Left ventricle myocardium inferior (tissue), 1 donor: ENCODE data around the gene WASL. TPM values are rescaled to one million over a fixed set of nuclear protein-coding genes. Genes with fewer than 3 reads are reported as not detected.
"Not testable (repeated sequence)": the region's sequence is repeated elsewhere in the genome, so short reads cannot be mapped to it uniquely, and the experiment has no call there.

Source experiments
- DNase-seq: peaks from one replicate; pipeline ENCODE4 v3.0.0-alpha.2; 2020
- H3K27ac ChIP-seq: fragments of 200-600 bp; replicated peaks from 2 replicates; pipeline ENCODE4 v1.8.0; 2021
- H3K27me3 ChIP-seq: fragments of 200-600 bp; 2 replicates; pipeline ENCODE4 v1.8.0; 2021; ENCODE audit warnings: low read depth
- H3K36me3 ChIP-seq: fragments of 200-600 bp; 2 replicates; pipeline ENCODE4 v1.8.0; 2021
- H3K4me1 ChIP-seq: fragments of 200-600 bp; 2 replicates; pipeline ENCODE4 v1.8.0; 2021
- H3K4me3 ChIP-seq: fragments of 200-600 bp; 2 replicates; pipeline ENCODE4 v1.8.0; 2021; ENCODE audit warnings: mild to moderate bottlenecking, moderate library complexity
- H3K9me3 ChIP-seq: fragments of 200-600 bp; replicated peaks from 2 replicates; pipeline ENCODE4 v1.8.0; 2021
- CTCF ChIP-seq: fragments of 200-600 bp; IDR thresholded peaks from 2 replicates; pipeline ENCODE4 v1.8.0; 2021; ENCODE audit warnings: antibody characterized with exemption, mild to moderate bottlenecking, borderline replicate concordance
- intact Hi-C: fragments of 100-400 bp; cut with micrococcal nuclease; formaldehyde crosslinking; loops from one replicate; pipeline ENCODE4 v1.11.0; 2022
- total RNA-seq: library from RNA; stranded (reverse); fragmentation: NEBNext Ultra II Directional; extraction: Animal tissue kit (Norgen Biotek cat#: 25700); gene quantifications from one replicate; pipeline ENCODE4 v1.2.1, GENCODE V29; 2021
- donor health status: DM: no; HTN: yes; CAD: no; lungs with severe emphysema.

WASL gene
- total RNA-seq, 1 donor from 2014 or later = 27.5 TPM

- no peak for DNase-seq
- Histone ChIP-seq H3K9me3 (no peaks in the 10 kb centered on the region), H3K27me3 (no peaks in the 10 kb centered on the region), H3K4me1 (peaks cover 69% of the 10 kb centered on the region), H3K36me3 (no peaks in the 10 kb centered on the region), H3K4me3 (no peak overlapping the region), H3K27ac (peak overlapping the region; percentile 44)
- no peak for TF ChIP-seq CTCF
- intact Hi-C loops = no loop called here
Measured at GRCh38 chr7:123639631-123640030, 109.2 kb downstream of the WASL start.

- H3K27me3 ChIP-seq = no peaks in the 10 kb centered on the region
- no peak overlapping the region for H3K4me3 ChIP-seq
- no peaks in the 10 kb centered on the region for H3K9me3 ChIP-seq
- peaks cover 66% of the 10 kb centered on the region for H3K4me1 ChIP-seq
- TF ChIP-seq CTCF = no peak
- no peak for DNase-seq
- H3K27ac ChIP-seq = peak overlapping the region; percentile 56
- intact Hi-C loops = no loop called here
- no peaks in the 10 kb centered on the region for H3K36me3 ChIP-seq
Measured at GRCh38 chr7:123637878-123638277, 110.9 kb downstream of the WASL start.

- Histone ChIP-seq H3K27me3 (no peaks in the 10 kb centered on the region), H3K9me3 (no peaks in the 10 kb centered on the region), H3K36me3 (no peaks in the 10 kb centered on the region), H3K27ac (peak overlapping the region; percentile 56), H3K4me3 (peak overlapping the region; percentile 33), H3K4me1 (peaks cover 61% of the 10 kb centered on the region)
- intact Hi-C loops = no loop called here
- peak; percentile 28 for TF ChIP-seq CTCF
- DNase-seq = no peak
Measured at GRCh38 chr7:123637203-123637602, 111.6 kb downstream of the WASL start.

- H3K4me1 ChIP-seq = peaks cover 57% of the 10 kb centered on the region
- peak overlapping the region; percentile 58 for H3K27ac ChIP-seq
- DNase-seq = no peak
- no peaks in the 10 kb centered on the region for H3K36me3 ChIP-seq
- no peaks in the 10 kb centered on the region for H3K27me3 ChIP-seq
- intact Hi-C loops = no loop called here
- H3K9me3 ChIP-seq = no peaks in the 10 kb centered on the region
- peak; percentile 72 for TF ChIP-seq CTCF
- H3K4me3 ChIP-seq = peak overlapping the region; percentile 9
Measured at GRCh38 chr7:123635551-123636359, 113.0 kb downstream of the WASL start.

- peaks cover 48% of the 10 kb centered on the region for H3K4me1 ChIP-seq
- intact Hi-C loops = not testable (repeated sequence)
Measured at GRCh38 chr7:123634011-123634573, 114.7 kb downstream of the WASL start.

GRCh38 chr7:123633553-123633952, 115.2 kb downstream of the WASL start:
- intact Hi-C loops = no loop called here
- Histone ChIP-seq H3K27me3 (no peaks in the 10 kb centered on the region), H3K27ac (peak overlapping the region; percentile 56), H3K4me1 (peaks cover 48% of the 10 kb centered on the region), H3K9me3 (no peaks in the 10 kb centered on the region), H3K4me3 (no peak overlapping the region), H3K36me3 (no peaks in the 10 kb centered on the region)
- no peak for TF ChIP-seq CTCF
- no peak for DNase-seq

More at GRCh38 chr7:123634011-123634573, 114.7 kb downstream of the WASL start:
- H3K27me3 ChIP-seq, H3K4me3 ChIP-seq, H3K9me3 ChIP-seq, H3K36me3 ChIP-seq: not testable (repeated sequence)
- peak; percentile 35 for DNase-seq
- H3K27ac ChIP-seq = peak overlapping the region; percentile 58
